ENCODE results near the gene STK32B.

- TF ChIP-seq CTCF (IDR thresholded peaks at IDR 0.05) (no peak), POLR2AphosphoS5 (IDR thresholded peaks at IDR 0.05) (no peak)
Observed at GRCh38 chr4:5028480-5028879, 22.8 kb upstream of the STK32B start.
